ENCODE results near the gene DUSP8.

DNA sequence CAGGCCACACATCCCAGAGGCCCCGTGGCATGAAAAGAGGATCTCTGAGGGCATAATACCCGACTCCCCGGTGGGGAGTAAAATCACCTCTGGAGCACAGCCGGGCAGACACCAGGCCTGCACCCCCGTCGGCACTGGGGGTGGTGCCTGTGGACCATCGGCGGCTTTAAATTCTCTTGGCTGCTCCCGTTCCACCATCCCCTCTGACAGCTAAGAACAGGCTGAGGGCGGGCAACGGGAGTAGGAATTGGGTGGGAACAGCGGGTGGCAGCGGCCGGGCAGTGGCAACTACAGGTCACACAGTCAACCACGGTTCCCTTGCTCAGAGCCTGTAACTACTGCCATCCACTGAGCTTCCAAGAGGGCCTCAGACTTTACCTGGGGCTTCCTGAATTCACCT lies 45.3 kb downstream of the DUSP8 start:
- TF ChIP-seq, protein P1, sequence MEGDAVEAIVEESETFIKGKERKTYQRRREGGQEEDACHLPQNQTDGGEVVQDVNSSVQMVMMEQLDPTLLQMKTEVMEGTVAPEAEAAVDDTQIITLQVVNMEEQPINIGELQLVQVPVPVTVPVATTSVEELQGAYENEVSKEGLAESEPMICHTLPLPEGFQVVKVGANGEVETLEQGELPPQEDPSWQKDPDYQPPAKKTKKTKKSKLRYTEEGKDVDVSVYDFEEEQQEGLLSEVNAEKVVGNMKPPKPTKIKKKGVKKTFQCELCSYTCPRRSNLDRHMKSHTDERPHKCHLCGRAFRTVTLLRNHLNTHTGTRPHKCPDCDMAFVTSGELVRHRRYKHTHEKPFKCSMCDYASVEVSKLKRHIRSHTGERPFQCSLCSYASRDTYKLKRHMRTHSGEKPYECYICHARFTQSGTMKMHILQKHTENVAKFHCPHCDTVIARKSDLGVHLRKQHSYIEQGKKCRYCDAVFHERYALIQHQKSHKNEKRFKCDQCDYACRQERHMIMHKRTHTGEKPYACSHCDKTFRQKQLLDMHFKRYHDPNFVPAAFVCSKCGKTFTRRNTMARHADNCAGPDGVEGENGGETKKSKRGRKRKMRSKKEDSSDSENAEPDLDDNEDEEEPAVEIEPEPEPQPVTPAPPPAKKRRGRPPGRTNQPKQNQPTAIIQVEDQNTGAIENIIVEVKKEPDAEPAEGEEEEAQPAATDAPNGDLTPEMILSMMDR (IDR thresholded peaks at IDR 0.05) = no peak
- no peak for TF ChIP-seq POLR2A (IDR thresholded peaks at IDR 0.05)

Measured in ovary (tissue), 3 donors.